Stimulated activated CD8-positive, alpha-beta memory T cell treated with anti-CD3 and anti-CD28 coated beads, Interleukin-7, amount 100 ng/mL, for 1 hour (primary cell): ENCODE data around the gene SLC16A3.

ENCODE experiments used
- DNase-seq, 2 donors: peaks; one replicate each; pipeline ENCODE4 v3.0.0-alpha.2; 2020; ENCODE audit warnings: low read depth in 2 of 2

SLC16A3 gene

GRCh38 chr17:82223517-82223916, 5.3 kb upstream of the SLC16A3 start:
- no peak for DNase-seq

DNA sequence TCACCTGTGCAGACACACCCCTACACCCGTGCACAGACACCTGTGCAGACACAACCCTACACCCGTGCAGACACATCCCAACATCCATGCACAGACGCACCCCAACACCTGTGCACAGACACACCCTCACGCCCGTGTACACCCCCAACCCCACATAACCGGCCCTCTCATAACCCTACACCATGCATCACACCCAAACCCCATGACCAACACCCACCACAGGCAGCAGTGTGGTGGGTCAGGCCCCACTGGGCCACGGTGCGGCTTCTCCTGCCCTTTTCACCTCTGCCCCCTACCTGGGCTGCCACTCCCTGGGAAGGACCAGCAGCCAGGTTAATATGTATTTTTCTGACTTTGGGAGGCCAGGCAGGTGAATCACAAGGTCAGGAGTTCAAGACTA, 4.2 kb upstream of the SLC16A3 start:
- DNase-seq, result no peak

- no peak for DNase-seq
These were observed 3.3 kb upstream of the SLC16A3 start for GRCh38 chr17:82225368-82226029.

GRCh38 chr17:82226146-82226808, 2.6 kb upstream of the SLC16A3 start:
- no peak for DNase-seq

- no peak for DNase-seq
These were observed 1.8 kb upstream of the SLC16A3 start for GRCh38 chr17:82226809-82227628.

DNA sequence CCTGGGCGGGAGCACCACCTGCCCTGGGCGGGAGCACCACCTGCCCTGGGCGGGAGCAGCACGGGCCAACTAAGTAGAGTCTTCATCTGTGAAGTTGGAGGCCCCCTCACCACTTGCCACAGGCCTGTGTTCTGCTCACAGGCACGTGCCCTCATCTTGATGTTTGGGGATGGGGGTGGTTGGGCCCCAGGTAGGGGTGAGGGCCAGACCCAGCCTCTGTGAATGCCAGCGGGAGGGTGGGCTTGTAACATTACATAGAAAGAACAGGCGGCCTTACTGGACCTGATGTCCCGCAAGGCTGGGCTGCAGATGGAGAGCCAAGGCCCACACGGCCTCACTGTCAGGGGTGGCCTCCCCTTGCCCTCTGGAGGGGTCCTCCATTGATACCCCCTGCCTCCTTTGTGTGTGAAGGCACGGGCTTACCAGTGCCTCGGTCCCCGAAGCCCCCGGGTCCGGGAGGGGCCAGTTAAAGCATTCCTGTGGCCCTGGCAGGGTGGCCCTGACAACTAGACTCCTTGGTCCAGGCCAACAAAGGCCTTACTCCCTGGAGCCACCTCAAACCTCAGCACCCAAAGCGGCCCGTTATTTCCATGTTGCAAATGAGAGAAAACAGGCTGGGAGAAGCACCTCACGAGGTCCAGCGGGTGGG, 1.1 kb upstream of the SLC16A3 start:
- DNase-seq, result no peak

DNA sequence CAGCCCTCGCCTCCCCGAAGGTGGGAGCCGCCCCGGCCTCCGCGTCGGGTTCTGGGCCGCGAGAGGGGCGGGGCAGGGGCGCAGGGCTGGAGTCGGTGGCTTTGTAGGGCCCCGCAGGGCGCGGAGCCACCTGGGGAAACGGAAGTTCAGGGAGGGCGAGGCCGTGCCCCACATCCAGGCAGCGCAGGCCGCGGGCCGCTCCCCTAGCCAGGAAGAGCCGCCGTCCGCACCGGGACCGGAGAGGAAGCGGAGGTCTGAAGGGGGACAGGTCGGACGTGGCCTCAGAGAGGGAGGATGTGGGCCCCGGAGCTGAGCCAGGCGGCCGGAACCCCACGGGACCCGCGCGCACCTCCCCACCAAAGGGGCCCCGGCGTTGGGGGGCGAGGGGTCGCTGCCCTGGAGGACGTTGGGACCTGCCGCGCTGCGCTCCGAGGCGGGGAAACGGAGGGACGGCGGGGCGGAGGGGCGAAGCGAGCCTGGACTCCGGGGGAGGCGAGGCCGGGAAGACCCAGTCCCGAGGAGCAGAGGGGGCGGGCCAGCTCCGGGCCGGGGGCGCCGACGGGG, 482 bp upstream of the SLC16A3 start:
- no peak for DNase-seq

DNA sequence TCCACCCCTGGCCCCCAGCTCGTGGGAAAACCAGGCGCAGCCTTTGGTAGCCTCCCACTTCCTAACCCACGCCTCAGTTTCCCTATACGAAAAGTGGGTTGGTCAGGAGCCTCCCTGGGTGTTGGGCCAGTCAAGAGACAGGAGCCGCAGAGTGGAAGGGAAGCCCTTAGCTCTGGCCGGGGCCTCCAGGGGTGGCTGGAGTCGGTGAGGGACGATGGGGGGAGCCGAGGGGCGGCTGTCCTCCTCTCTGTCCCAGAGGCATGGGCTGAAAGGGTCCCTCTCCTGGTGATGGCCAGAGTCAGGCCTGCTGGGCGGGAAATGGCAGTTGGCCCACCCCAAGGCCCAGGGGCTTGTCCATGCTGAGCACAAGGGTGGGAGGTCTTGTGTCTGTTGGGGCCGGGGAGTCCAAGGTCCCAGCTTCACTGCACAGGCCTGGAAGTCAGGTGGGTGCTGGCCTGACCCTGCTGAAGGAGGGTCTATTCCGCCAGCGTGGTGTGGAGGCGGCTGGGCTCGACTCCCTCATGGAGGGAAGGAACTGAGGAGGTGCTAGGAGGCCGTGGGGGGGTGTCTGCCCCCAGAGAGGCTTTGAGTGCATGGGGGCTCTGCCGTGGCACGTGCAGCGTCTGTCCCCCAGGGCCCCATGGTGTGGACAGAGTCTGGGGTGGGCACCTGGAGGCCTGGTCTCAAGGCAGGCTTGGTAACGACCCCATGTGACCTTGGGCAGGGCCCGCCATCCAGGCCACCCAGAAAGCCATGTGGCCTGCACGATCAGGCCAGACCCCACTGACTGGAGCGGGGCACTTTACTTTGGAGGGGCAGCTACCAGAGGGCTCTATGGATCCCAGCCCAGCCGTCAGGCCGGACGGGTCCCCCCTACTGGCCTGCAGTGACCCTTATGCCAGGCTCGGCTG, 1.1 kb downstream of the SLC16A3 start:
- no peak for DNase-seq

DNA sequence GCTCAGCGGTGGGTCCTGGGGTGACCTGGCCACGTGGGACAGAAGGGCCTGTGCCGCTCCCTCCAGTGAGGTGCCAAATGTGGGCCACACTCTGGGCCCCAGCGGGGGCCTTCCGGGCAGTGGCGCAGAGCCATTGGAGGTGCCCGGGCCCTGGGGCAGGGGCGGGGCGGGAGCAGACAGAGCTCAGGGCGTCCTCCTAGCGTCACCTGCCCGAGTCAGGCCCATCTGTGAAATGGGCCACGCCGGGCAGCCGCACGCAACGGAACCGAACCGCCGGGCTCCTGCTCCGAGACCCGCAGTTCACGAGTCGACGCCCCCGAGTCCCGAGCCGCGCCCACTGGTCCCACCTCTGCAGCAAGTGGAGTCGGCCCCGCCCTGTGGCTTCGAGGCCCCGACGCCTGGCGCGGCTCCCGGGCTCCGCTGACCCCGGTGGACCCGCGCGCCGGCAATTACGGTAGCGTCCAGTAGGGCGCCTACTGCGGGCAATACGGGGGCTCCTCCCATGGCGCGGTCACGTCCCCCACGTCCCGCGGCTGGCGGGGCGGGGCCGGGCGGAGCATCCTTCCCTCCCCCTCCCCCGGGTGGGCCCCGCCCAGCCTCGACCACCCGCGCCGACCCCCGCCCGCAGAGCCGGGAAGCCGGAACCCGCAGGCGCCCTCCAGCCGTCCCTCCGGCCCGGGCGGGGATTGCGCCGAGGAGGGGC, 1.9 kb downstream of the SLC16A3 start:
- no peak for DNase-seq

DNA sequence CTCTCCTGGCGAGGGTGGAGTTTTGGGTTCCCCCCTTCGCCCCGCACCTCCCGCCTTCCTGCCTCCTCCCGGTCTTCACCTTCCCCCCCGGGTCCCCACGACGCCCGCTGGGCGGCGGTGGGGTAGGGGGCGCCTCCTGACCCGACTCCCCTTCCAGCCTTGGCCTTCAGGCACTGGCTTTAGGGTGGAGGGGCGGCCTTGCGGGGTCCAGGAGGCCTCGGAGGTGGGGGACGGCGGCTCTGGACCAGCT, 2.4 kb downstream of the SLC16A3 start:
- no peak for DNase-seq

- no peak for DNase-seq
These were observed 2.9 kb downstream of the SLC16A3 start for GRCh38 chr17:82231562-82232321.

DNA sequence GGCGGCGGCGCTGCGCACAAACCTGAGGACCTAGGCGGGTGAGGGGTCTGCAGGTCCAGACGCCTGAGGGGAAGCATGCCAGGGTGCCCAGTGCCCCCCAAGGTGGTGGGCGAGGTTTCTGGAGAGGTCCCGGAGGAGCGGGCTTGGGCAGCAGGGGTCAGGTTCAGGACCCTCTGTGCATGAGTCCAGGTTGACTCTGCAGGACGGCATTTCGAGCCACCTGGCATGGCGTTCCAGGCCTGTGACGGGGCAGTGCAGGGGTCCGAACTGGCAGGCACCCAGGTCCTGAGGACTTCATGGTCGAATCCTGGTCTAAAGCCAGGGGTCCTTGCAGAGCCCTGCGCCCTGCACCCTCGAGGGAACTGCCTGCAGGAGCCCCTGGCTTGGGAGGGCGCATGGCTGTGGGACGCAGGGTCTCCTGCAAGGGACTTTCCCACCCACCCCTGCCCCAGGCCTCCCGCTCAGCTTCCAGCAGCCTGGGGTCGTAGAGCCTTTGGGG, 3.5 kb downstream of the SLC16A3 start:
- no peak for DNase-seq

DNA sequence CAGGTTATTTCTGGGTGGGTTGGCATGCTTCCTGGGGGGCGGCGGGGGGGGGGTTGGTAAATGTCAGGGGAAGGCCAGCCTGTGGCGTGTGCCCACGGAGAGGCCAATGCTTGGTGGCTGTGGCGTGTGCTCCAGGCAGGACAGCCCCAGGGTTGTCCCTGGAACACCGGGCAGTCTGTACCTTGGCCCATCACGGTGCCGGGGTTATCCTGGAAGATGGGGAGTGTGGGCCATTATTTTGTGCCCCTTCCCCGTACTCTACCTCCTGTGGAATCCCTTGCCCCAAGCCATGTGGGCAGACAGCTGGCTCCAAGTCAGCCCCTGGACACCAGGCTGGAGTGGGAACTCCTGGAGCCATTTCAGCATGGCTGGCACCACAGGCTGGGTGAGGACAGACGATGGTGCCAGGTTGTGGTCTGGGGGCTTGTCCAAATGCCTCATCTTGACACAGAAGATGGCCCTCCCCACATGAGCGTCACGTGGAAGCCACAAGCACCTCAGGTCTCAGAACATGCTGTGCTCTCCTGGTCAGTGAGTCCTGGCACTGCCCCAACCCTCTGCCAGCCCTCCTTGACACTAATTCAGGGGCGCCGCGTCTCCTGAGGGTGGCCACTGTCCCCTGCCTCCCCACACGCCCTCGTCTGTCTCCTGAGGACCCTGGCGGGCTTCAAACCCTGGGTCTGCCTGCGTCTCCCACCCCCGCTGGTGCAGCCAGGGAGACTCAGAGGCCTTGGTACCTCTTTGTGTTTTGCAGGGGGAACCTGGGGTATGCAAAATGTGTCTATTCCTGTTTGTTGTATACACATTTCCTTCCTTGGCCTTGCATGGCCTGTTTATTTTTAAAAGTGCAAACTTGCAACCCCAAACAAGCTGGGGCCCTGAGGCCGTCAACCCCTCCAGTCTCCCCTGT, 4.3 kb downstream of the SLC16A3 start:
- DNase-seq, result no peak

DNA sequence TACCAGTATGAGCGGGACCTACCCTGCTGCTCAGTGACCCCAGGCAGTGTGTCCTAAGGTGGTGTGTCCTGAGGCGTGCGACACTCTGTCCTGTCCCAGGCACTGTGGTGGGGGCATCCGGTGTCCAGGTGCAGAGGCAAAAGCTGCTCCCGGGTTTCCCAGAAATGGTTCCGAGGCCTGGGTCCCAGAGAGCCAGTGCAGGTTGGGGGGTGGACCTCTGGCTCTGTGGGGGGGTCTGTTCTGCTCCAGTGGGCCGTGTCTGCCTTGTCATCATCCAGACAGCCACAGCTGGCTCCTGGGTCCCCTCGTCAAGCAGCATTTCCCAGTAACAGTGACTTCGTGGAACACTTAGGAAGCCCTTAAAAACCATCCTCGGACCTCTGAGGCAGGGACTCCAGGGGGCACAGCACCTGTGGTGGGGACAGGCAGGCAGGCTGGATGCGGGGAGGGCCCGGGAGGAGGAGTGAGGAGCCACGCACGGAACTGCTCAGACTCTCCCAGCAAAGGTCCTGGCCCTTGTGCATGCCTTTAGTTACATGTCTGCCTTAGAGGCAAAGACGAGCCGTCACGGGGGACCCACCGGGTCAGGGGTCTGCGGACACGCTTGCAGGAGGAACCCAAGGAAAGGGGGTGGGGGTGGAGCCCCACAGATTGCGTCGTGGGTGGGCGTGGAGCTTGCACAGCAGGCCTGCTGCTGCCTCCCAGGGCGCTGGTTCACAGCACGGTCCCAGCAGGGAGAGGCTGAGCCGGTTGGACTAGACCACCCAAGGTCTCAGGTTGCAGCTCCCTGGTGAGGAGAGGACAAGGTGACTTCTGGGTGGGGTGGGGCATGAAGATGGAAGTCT, 5.6 kb downstream of the SLC16A3 start:
- no peak for DNase-seq

GRCh38 chr17:82235056-82235774, 6.4 kb downstream of the SLC16A3 start:
- DNase-seq, result no peak

GRCh38 chr17:82235775-82236141, 6.9 kb downstream of the SLC16A3 start:
- DNase-seq, result no peak
